IPS DF 6.9 (cell line): ENCODE data around the gene VPS26B.
A peak's percentile ranks its signal among the peaks of the same experiment; 100 is the strongest.

Experiments
- DNase-seq: peaks from one replicate; pipeline ENCODE4 v3.0.0-alpha.2; 2013; ENCODE audit warnings: low read depth, low spot score
- H3K27ac ChIP-seq: one replicate; pipeline ENCODE4 v1.5.1; 2013; ENCODE audit warnings: low read length, control low read depth
- H3K27me3 ChIP-seq: 2 replicates; pipeline ENCODE4 v1.6.1; 2013; ENCODE audit warnings: mild to moderate bottlenecking, low read length; ENCODE audit not compliant: control insufficient read depth, insufficient read depth
- H3K36me3 ChIP-seq: 2 replicates; pipeline ENCODE4 v1.6.1; 2013; ENCODE audit warnings: low read length; ENCODE audit not compliant: control insufficient read depth, insufficient read depth
- H3K4me1 ChIP-seq: 2 replicates; pipeline ENCODE4 v1.6.1; 2013; ENCODE audit warnings: low read length; ENCODE audit not compliant: control insufficient read depth, insufficient read depth
- H3K4me3 ChIP-seq: 2 replicates; pipeline ENCODE4 v1.5.1; 2013; ENCODE audit warnings: mild to moderate bottlenecking, low read length
- H3K9me3 ChIP-seq: 2 replicates; pipeline ENCODE4 v1.6.1; 2013; ENCODE audit warnings: low read length, inconsistent platforms; ENCODE audit not compliant: control insufficient read depth, insufficient read depth
- WGBS: extraction: QIAGEN DNeasy Blood & Tissue Kit; methylation state at CpG from one replicate; pipeline ENCODE4 v1.1.7; 2013; ENCODE audit warnings: mixed read lengths, missing lambda C conversion rate; ENCODE audit not compliant: insufficient read length, insufficient coverage; 5-methylcytosine and 5-hydroxymethylcytosine counted together

The VPS26B gene

GRCh38 chr11:134206185-134206584, 18.3 kb upstream of the VPS26B start:
- WGBS, result no CpG with 5 or more reads among the region's 5 CpGs
- H3K9me3 ChIP-seq, result no peaks in the 10 kb centered on the region
- DNase-seq, result no peak
- no peaks in the 10 kb centered on the region for H3K4me1 ChIP-seq
- H3K4me3 ChIP-seq, result no peak overlapping the region
- H3K36me3 ChIP-seq, result peaks cover 18% of the 10 kb centered on the region; the same call in 1 of the 2 replicates
- H3K27me3 ChIP-seq, result no peaks in the 10 kb centered on the region
- H3K27ac ChIP-seq, result no peak overlapping the region

GRCh38 chr11:134207538-134208239, 16.8 kb upstream of the VPS26B start:
- H3K27ac ChIP-seq, result no peak overlapping the region
- no peaks in the 10 kb centered on the region for H3K27me3 ChIP-seq
- DNase-seq, result no peak
- no peak overlapping the region for H3K4me3 ChIP-seq
- peaks cover 16% of the 10 kb centered on the region; the same call in 1 of the 2 replicates for H3K36me3 ChIP-seq
- no CpG with 5 or more reads among the region's 16 CpGs for WGBS
- H3K9me3 ChIP-seq, result no peaks in the 10 kb centered on the region
- no peaks in the 10 kb centered on the region for H3K4me1 ChIP-seq

GRCh38 chr11:134215836-134216235, 8.6 kb upstream of the VPS26B start:
- Histone ChIP-seq H3K9me3 (no peaks in the 10 kb centered on the region), H3K4me1 (no peaks in the 10 kb centered on the region), H3K36me3 (peaks cover 6% of the 10 kb centered on the region; the same call in 1 of the 2 replicates), H3K27me3 (no peaks in the 10 kb centered on the region), H3K4me3 (no peak overlapping the region), H3K27ac (no peak overlapping the region)
- WGBS, result no CpG with 5 or more reads among the region's 7 CpGs
- no peak for DNase-seq

- no peak overlapping the region for H3K4me3 ChIP-seq
- H3K27me3 ChIP-seq, result no peaks in the 10 kb centered on the region
- no peaks in the 10 kb centered on the region for H3K9me3 ChIP-seq
- peaks cover 6% of the 10 kb centered on the region; the same call in 1 of the 2 replicates for H3K36me3 ChIP-seq
- no peak for DNase-seq
- WGBS, result no CpG with 5 or more reads among the region's 3 CpGs
- no peaks in the 10 kb centered on the region for H3K4me1 ChIP-seq
- H3K27ac ChIP-seq, result no peak overlapping the region
Measured at GRCh38 chr11:134216816-134217215, 7.7 kb upstream of the VPS26B start.

GRCh38 chr11:134223121-134223520, 1.4 kb upstream of the VPS26B start:
- H3K36me3 ChIP-seq, result peaks cover under 1% of the 10 kb centered on the region; the same call in 1 of the 2 replicates
- H3K4me1 ChIP-seq, result no peaks in the 10 kb centered on the region; the same call in 1 of the 2 replicates
- H3K27ac ChIP-seq, result no peak overlapping the region
- DNase-seq, result no peak
- no peaks in the 10 kb centered on the region for H3K27me3 ChIP-seq
- peak overlapping the region; percentile 89; the same call in 1 of the 2 replicates for H3K4me3 ChIP-seq
- no peaks in the 10 kb centered on the region for H3K9me3 ChIP-seq
- WGBS, result no CpG with 5 or more reads among the region's 5 CpGs

GRCh38 chr11:134224710-134225664, 516 bp downstream of the VPS26B start:
- H3K27ac ChIP-seq, result no peak overlapping the region
- H3K27me3 ChIP-seq, result no peaks in the 10 kb centered on the region
- WGBS, result no CpG with 5 or more reads among the region's 93 CpGs
- no peak for DNase-seq
- no peaks in the 10 kb centered on the region for H3K36me3 ChIP-seq
- peak overlapping the region; percentile 89 for H3K4me3 ChIP-seq
- H3K9me3 ChIP-seq, result no peaks in the 10 kb centered on the region
- H3K4me1 ChIP-seq, result no peaks in the 10 kb centered on the region; the same call in 1 of the 2 replicates

- Histone ChIP-seq H3K36me3 (no peaks in the 10 kb centered on the region), H3K27me3 (no peaks in the 10 kb centered on the region), H3K4me3 (no peak overlapping the region), H3K9me3 (no peaks in the 10 kb centered on the region), H3K27ac (no peak overlapping the region), H3K4me1 (no peaks in the 10 kb centered on the region; the same call in 1 of the 2 replicates)
- no peak for DNase-seq
- WGBS, result no CpG with 5 or more reads among the region's 5 CpGs
Measured at GRCh38 chr11:134226806-134227325, 2.4 kb downstream of the VPS26B start.

GRCh38 chr11:134228625-134229024, 4.2 kb downstream of the VPS26B start:
- Histone ChIP-seq H3K9me3 (no peaks in the 10 kb centered on the region), H3K27ac (no peak overlapping the region), H3K4me3 (no peak overlapping the region), H3K27me3 (no peaks in the 10 kb centered on the region), H3K36me3 (no peaks in the 10 kb centered on the region), H3K4me1 (no peaks in the 10 kb centered on the region)
- DNase-seq, result no peak
- WGBS, result no CpG with 5 or more reads among the region's 6 CpGs

GRCh38 chr11:134229126-134229790, 4.8 kb downstream of the VPS26B start:
- no peaks in the 10 kb centered on the region for H3K36me3 ChIP-seq
- no peak for DNase-seq
- no peaks in the 10 kb centered on the region for H3K4me1 ChIP-seq
- WGBS, result no CpG with 5 or more reads among the region's 6 CpGs
- no peak overlapping the region for H3K27ac ChIP-seq
- H3K4me3 ChIP-seq, result no peak overlapping the region
- H3K27me3 ChIP-seq, result no peaks in the 10 kb centered on the region
- H3K9me3 ChIP-seq, result no peaks in the 10 kb centered on the region

GRCh38 chr11:134230339-134230738, 5.9 kb downstream of the VPS26B start:
- Histone ChIP-seq H3K9me3 (no peaks in the 10 kb centered on the region), H3K36me3 (no peaks in the 10 kb centered on the region), H3K4me1 (no peaks in the 10 kb centered on the region), H3K27ac (no peak overlapping the region), H3K4me3 (no peak overlapping the region), H3K27me3 (no peaks in the 10 kb centered on the region)
- no peak for DNase-seq
- no CpG with 5 or more reads among the region's 4 CpGs for WGBS
